Psoas muscle (tissue), 8 donors: ENCODE data around the gene ARHGAP8. TPM values are rescaled to one million over a fixed set of nuclear protein-coding genes. Genes with fewer than 3 reads are reported as not detected.
"Not testable (repeated sequence)": the region's sequence is repeated elsewhere in the genome, so short reads cannot be mapped to it uniquely, and the experiment has no call there.

Source experiments
- ATAC-seq, 4 donors: fragments of 200-7000 bp; cut with Tn5 transposase; one replicate each; pipeline ENCODE4 v1.9.1; 2020; ENCODE audit warnings: moderate library complexity in 3 of 4, mild to moderate bottlenecking in 2 of 4
- DNase-seq, 2 donors: peaks; one replicate each; pipeline ENCODE4 v3.0.0-alpha.2; 2020
- H3K27ac ChIP-seq: fragments of 200-600 bp; one replicate; pipeline ENCODE4 v1.8.0; 2022
- H3K27me3 ChIP-seq, 3 donors: fragments of 200-600 bp in 1 of 3; one replicate each; pipeline versions ENCODE4 v1.6.1 to v1.8.0; 2013 to 2022; ENCODE audit warnings: low read length in 2 of 3, mild to moderate bottlenecking in 2 of 3, moderate library complexity in 1 of 3; ENCODE audit not compliant: insufficient read depth in 3 of 3
- H3K36me3 ChIP-seq, 2 donors: fragments of 200-600 bp in 1 of 2; one replicate each; pipeline versions ENCODE4 v1.6.1 to v1.8.0; 2013 to 2022; ENCODE audit warnings: low read depth in 1 of 2, mild to moderate bottlenecking in 1 of 2, moderate library complexity in 1 of 2; ENCODE audit not compliant: insufficient read depth in 1 of 2
- H3K4me1 ChIP-seq: fragments of 200-600 bp; one replicate; pipeline ENCODE4 v1.8.0; 2022
- H3K4me3 ChIP-seq: fragments of 200-600 bp; one replicate; pipeline ENCODE4 v1.8.0; 2022; ENCODE audit warnings: mild to moderate bottlenecking
- H3K9me3 ChIP-seq: fragments of 200-600 bp; one replicate; pipeline ENCODE4 v1.8.0; 2022
- WGBS, 3 donors: extraction: QIAGEN DNeasy Blood & Tissue Kit; methylation state at CpG; one replicate each; pipeline versions ENCODE4 v1.1.6 to v1.1.7; 2013; 5-methylcytosine and 5-hydroxymethylcytosine counted together
- intact Hi-C, 2 donors: fragments of 100-400 bp; cut with DNase I; formaldehyde crosslinking; loops; one replicate each; pipeline versions ENCODE4 v1.11.0 to v1.14.2; 2022
- polyA plus RNA-seq, 3 donors: library from polyadenylated mRNA; stranded (reverse); fragments of 200-250 nt; gene quantifications; one replicate each; pipeline ENCODE4 v1.2.3, GENCODE V29; 2013
- total RNA-seq, 4 donors: library from RNA; stranded (reverse); fragmentation: NEBNext Ultra II Directional in 2 of 4; extraction: Animal tissue kit (Norgen Biotek cat#: 25700) in 2 of 4; gene quantifications; one replicate each; pipeline versions ENCODE4 v1.2.1 to v1.2.4, GENCODE V29; 2021 to 2023
- TF ChIP-seq, protein P1 (sequence below): fragments of 200-600 bp; IDR thresholded peaks from one replicate; pipeline ENCODE4 v1.8.0; 2022; ENCODE audit warnings: antibody characterized with exemption
- donor health status: healthy with polysubstance abuse.
- donor health status: DM: no; HTN: no; CAD: no; lungs with moderate emphysema.
- donor health status: Bipolar disorder and iron deficiency.
- donor health status: healthy.
- donor health status: DM: yes; HTN: yes; CAD: no.
- donor health status: DM: no; HTN: no; CAD: no.
- donor health status: DM: no; HTN: no; CAD: no.
- donor health status: DM: yes; HTN: yes; CAD: no.

Gene ARHGAP8
- total and polyA plus RNA-seq, 7 donors = 0.14 TPM; not detected in 6

- no peak overlapping the region for H3K4me3 ChIP-seq
- H3K36me3 ChIP-seq = no peaks in the 10 kb centered on the region
- no peak overlapping the region for H3K27ac ChIP-seq
- TF ChIP-seq, protein P1, sequence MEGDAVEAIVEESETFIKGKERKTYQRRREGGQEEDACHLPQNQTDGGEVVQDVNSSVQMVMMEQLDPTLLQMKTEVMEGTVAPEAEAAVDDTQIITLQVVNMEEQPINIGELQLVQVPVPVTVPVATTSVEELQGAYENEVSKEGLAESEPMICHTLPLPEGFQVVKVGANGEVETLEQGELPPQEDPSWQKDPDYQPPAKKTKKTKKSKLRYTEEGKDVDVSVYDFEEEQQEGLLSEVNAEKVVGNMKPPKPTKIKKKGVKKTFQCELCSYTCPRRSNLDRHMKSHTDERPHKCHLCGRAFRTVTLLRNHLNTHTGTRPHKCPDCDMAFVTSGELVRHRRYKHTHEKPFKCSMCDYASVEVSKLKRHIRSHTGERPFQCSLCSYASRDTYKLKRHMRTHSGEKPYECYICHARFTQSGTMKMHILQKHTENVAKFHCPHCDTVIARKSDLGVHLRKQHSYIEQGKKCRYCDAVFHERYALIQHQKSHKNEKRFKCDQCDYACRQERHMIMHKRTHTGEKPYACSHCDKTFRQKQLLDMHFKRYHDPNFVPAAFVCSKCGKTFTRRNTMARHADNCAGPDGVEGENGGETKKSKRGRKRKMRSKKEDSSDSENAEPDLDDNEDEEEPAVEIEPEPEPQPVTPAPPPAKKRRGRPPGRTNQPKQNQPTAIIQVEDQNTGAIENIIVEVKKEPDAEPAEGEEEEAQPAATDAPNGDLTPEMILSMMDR = no peak
- WGBS, 3 donors = 61 to 63% (median 61%) methylated on average over 16 to 18 of the region's 18 CpGs
- no peaks in the 10 kb centered on the region for H3K9me3 ChIP-seq
- ATAC-seq = no peak
- peaks cover 0 to 18% (median 12%) of the 10 kb centered on the region in 3 donors for H3K27me3 ChIP-seq
- no peaks in the 10 kb centered on the region for H3K4me1 ChIP-seq
- DNase-seq = no peak
- intact Hi-C loops = no loop called here
Observed at GRCh38 chr22:44795701-44796630, 43.6 kb downstream of the ARHGAP8 start.

DNA sequence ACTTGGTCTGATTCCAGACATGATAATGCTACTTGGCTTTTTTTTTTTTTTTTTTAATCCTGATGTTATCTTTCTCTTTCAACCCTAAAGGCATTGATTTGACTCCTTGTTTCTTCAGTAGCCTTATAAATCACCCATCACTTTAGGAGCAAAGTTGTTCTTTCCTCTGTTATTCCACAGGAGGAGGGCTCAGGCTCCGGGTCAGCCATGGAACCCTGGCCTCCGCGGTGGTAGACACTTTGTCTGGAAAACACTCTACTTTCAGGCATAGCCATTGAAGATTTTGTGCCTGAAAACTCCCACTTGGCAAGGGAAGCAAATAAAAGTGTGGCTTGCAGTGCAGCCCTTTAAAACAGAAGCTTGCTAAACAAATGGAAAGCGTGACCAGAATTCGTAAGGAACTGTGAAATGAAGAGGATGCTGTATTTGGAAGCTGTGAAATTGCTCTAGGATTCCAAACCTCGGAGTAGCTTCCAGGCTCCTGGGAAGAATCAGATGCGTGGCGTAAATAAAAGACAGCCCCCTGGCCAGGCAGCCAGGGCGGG is 44.9 kb downstream of the ARHGAP8 start:
- Histone ChIP-seq H3K4me3 (no peak overlapping the region), H3K4me1 (no peaks in the 10 kb centered on the region), H3K9me3 (no peaks in the 10 kb centered on the region), H3K36me3 (no peaks in the 10 kb centered on the region), H3K27me3 (peaks cover 0 to 18% (median 12%) of the 10 kb centered on the region in 3 donors), H3K27ac (no peak overlapping the region)
- TF ChIP-seq, protein P1 = no peak
- ATAC-seq (no peak), DNase-seq (no peak)
- 15 to 27% (median 19%) methylated on average over 9 of the region's 9 CpGs for WGBS, 3 donors
- intact Hi-C loops = no loop called here

DNA sequence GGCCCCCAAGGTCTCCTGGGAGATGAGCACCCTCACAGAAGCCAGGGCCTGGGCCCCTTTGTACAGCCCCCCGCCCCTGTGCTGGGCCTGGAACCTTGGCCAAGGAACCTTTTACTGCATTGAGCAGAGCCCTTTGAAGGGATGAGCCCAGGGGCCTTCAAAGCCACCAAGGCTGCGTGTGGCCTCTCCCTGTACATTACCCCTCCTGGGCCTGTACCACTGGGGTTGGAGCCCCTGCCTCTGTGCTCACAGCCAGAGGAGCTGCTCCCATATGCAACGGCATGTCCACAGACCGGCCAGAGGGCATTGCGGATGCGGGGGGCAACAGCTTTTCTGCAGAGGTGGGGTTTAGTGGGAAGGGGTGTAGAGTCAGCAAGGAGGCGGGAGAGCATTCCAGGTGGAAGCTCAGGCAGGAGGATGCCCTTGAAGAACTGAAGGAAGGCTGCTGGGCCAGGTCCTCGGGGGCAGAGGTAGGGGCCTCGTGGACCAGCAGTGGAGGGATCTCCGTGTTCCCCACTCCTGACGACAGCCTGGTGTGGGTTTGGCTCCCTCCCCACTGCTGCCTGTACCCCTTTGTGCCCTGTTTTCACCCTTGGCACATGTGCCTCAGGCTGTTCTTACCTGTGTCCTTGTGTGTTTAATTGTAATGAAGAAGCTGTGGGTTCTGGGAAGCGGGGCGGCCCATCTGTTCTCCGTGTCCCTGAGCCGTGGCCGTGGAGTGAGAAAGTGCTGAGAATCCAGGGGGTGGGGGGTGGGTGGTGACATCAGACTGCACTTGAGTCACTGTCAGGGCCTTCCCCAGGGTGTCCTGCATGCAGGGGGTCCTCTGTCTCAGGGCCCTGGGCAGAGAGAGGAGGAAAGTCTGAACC is 46.9 kb downstream of the ARHGAP8 start:
- intact Hi-C loops = no loop called here

DNA sequence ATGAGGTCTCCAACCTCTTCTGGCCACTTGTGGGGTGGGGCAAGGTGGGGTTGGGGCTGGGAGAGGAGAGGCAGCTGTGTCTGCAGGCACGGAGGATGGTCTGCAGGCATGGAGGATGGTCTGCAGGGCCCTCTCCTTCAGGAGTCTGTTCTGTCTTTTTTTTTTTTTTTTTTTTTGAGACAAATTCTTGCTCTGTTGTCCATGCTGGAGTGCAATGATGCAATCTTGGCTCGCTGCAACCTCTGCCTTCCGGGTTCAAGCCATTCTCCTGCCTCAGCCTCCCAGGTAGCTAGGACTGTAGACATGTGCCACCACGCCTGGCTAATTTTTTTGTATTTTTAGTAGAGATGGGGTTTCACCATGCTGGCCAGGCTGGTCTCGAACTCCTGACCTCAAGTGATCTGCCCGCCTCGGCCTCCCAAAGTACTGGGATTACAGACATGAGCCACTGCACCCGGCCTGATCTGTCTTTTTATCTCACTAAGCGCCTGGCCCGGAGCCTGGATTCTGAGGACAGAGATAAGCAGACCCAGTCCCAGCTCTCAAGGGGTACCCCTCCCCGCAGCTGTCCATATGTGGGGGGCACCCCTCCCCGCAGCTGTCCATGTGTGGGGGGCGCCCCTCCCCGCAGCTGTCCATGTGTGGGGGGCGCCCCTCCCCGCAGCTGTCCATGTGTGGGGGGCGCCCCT is 47.7 kb downstream of the ARHGAP8 start:
- not testable (repeated sequence) for H3K36me3 ChIP-seq
- WGBS, 3 donors = 38 to 53% (median 47%) methylated on average over 11 to 14 of the region's 17 CpGs
- H3K27me3 ChIP-seq = peaks cover 0 to 27% (median 14%) of the 10 kb centered on the region in 3 donors

More for the DNA sequence above, 46.9 kb downstream of the ARHGAP8 start:
- Histone ChIP-seq H3K4me3 (no peak overlapping the region), H3K9me3 (no peaks in the 10 kb centered on the region), H3K27me3 (peaks cover 0 to 27% (median 14%) of the 10 kb centered on the region in 3 donors), H3K27ac (no peak overlapping the region), H3K36me3 (no peaks in the 10 kb centered on the region), H3K4me1 (no peaks in the 10 kb centered on the region)
- DNase-seq = no peak
- TF ChIP-seq, protein P1 = no peak
- no peak for ATAC-seq
- WGBS, 3 donors = 78 to 83% (median 81%) methylated on average over 16 of the region's 16 CpGs

More for the DNA sequence above, 47.7 kb downstream of the ARHGAP8 start:
- ATAC-seq, intact Hi-C loops, H3K4me3 ChIP-seq, H3K4me1 ChIP-seq, DNase-seq, H3K27ac ChIP-seq, H3K9me3 ChIP-seq: not testable (repeated sequence)
